Spleen (tissue), 11 donors: ENCODE data around the gene CNOT11. TPM values are rescaled to one million over a fixed set of nuclear protein-coding genes. Genes with fewer than 3 reads are reported as not detected.

ENCODE experiments used
- DNase-seq: peaks from one replicate; pipeline ENCODE4 v3.0.0-alpha.2; 2020
- H3K27ac ChIP-seq, 8 donors: fragments of 200-600 bp; sonication (generic) in 7 of 8; 1 replicate in 4 of 8; 2 replicates in 4 of 8; pipeline versions ENCODE4 v1.5.0 to v1.8.0; 2016 to 2021; ENCODE audit warnings: inconsistent platforms in 4 of 8, mild to moderate bottlenecking in 4 of 8, moderate library complexity in 1 of 8
- H3K27me3 ChIP-seq, 7 donors: fragments of 200-600 bp; sonication (generic) in 6 of 7; replicated peaks in 1 of 7; 1 replicate in 4 of 7; 2 replicates in 3 of 7; pipeline versions ENCODE4 v1.5.0 to v1.8.0; 2016 to 2021; ENCODE audit warnings: inconsistent platforms in 3 of 7, mild to moderate bottlenecking in 1 of 7
- H3K36me3 ChIP-seq, 6 donors: fragments of 200-600 bp; sonication (generic) in 5 of 6; 1 replicate in 4 of 6; 2 replicates in 2 of 6; pipeline versions ENCODE4 v1.5.0 to v1.8.0; 2016 to 2021; ENCODE audit warnings: inconsistent platforms in 2 of 6
- H3K4me1 ChIP-seq, 6 donors: fragments of 200-600 bp; sonication (generic) in 5 of 6; 1 replicate in 3 of 6; 2 replicates in 3 of 6; pipeline versions ENCODE4 v1.5.0 to v1.8.0; 2016 to 2021; ENCODE audit warnings: inconsistent platforms in 3 of 6
- H3K4me3 ChIP-seq, 8 donors: fragments of 200-600 bp; sonication (generic) in 7 of 8; 1 replicate in 4 of 8; 2 replicates in 4 of 8; pipeline versions ENCODE4 v1.5.0 to v1.8.0; 2016 to 2021; ENCODE audit warnings: inconsistent platforms in 4 of 8, mild to moderate bottlenecking in 4 of 8, moderate library complexity in 2 of 8
- H3K9me3 ChIP-seq, 8 donors: fragments of 200-600 bp; sonication (generic) in 7 of 8; 1 replicate in 4 of 8; 2 replicates in 4 of 8; pipeline versions ENCODE4 v1.5.0 to v1.8.0; 2016 to 2021; ENCODE audit warnings: inconsistent platforms in 4 of 8
- CTCF ChIP-seq, 11 experiments: fragments of 200-600 bp in 7 of 11; fragments of 450-650 bp in 4 of 11; sonication (generic) in 4 of 11; IDR thresholded peaks in 8 of 11; conservative IDR thresholded peaks in 3 of 11; 1 replicate in 7 of 11; 2 replicates in 4 of 11; pipeline versions ENCODE4 v1.4.0 to v1.8.0; 2016 to 2021; ENCODE audit warnings: antibody characterized with exemption in 11 of 11, inconsistent platforms in 4 of 11, mild to moderate bottlenecking in 1 of 11
- POLR2A ChIP-seq, 3 donors: fragments of 450-650 bp; IDR thresholded peaks; one replicate each; pipeline ENCODE4 v1.5.1; 2017; ENCODE audit warnings: antibody characterized with exemption in 3 of 3, mild to moderate bottlenecking in 1 of 3
- POLR2AphosphoS5 ChIP-seq, 3 donors: sonication (generic); formaldehyde crosslinking; IDR thresholded peaks; one replicate each; pipeline ENCODE4 v1.5.1; 2017; ENCODE audit warnings: antibody characterized with exemption in 3 of 3
- WGBS, 5 donors: extraction: QIAGEN DNeasy Blood & Tissue Kit in 3 of 5; methylation state at CpG; one replicate each; pipeline versions ENCODE4 v1.1.5 to v1.1.7; 2013 to 2018; 5-methylcytosine and 5-hydroxymethylcytosine counted together
- intact Hi-C: fragments of 100-400 bp; cut with DNase I; formaldehyde crosslinking; loops from one replicate; pipeline ENCODE4 v1.15.0; 2023; ENCODE audit warnings: low total_unique reads
- polyA plus RNA-seq, 3 donors: library from polyadenylated mRNA; stranded (reverse); fragments of 200-250 nt; gene quantifications; one replicate each; pipeline ENCODE4 v1.2.1, GENCODE V29; 2013
- total RNA-seq, 7 donors: library from RNA; depleted of rRNA in 3 of 7; stranded (reverse); fragments of >200 nt in 3 of 7; fragmentation: NEBNext Ultra II Directional in 4 of 7; extraction: Animal tissue kit (Norgen Biotek cat#: 25700) in 4 of 7; gene quantifications; one replicate each; pipeline versions ENCODE4 v1.1.0 to v1.2.1, GENCODE V29; 2016 to 2021
- donor health status: healthy with polysubstance abuse.
- donor health status: DM: no; HTN: no; CAD: no; lungs with moderate emphysema.
- donor health status: DM: no; HTN: no; CAD: no.
- donor health status: Bipolar disorder and iron deficiency.
- donor health status: healthy.
- donor health status: DM: no; HTN: no; CAD: no.
- donor health status: DM: yes; HTN: yes; CAD: no.

Gene CNOT11
- total and polyA plus RNA-seq, 10 donors, result 17.9 to 36.4 (median 33.1) TPM

DNA sequence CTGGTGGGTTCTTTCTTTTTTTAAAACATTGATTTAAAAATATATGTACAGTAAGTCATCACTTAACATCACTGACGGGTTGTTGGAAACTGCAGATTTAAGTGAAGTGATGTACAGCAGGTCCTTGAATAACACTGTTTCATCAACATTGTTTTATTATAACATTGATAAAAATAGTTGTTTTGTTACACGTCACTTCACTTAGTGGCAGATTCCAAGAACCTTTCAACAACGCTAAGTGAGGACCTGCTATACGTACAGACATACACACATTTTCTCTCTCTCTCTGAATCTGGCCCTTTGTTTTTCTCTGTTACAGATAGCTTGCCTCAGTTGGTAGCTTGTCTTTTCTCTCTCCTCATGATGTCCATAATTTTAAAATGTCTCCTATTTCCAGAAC lies 9.5 kb downstream of the CNOT11 start:
- peaks cover 0 to 100% (median 66%) of the 10 kb centered on the region in 6 donors for H3K36me3 ChIP-seq
- intact Hi-C loops, result no loop called here
- no peaks in the 10 kb centered on the region for H3K9me3 ChIP-seq
- no peaks in the 10 kb centered on the region for H3K27me3 ChIP-seq
- TF ChIP-seq POLR2AphosphoS5 (IDR thresholded peaks at IDR 0.05), result no peak
- no peak for TF ChIP-seq CTCF (IDR thresholded peaks at IDR 0.05 in 8 of 11, conservative IDR thresholded peaks at IDR 0.05 in 3 of 11)
- H3K4me3 ChIP-seq, result no peak overlapping the region
- H3K27ac ChIP-seq, result no peak overlapping the region
- DNase-seq, result no peak
- 78 to 98% (median 94%) methylated on average over 4 of the region's 4 CpGs for WGBS, 5 donors
- peaks cover 0 to 37% (median 0%) of the 10 kb centered on the region in 6 donors for H3K4me1 ChIP-seq

GRCh38 chr2:101263377-101263800 lies 10.7 kb downstream of the CNOT11 start:
- TF ChIP-seq POLR2A (IDR thresholded peaks at IDR 0.05) (no peak), CTCF (IDR thresholded peaks at IDR 0.05 in 8 of 11, conservative IDR thresholded peaks at IDR 0.05 in 3 of 11) (no peak), POLR2AphosphoS5 (IDR thresholded peaks at IDR 0.05) (no peak)
- Histone ChIP-seq H3K27me3 (no peaks in the 10 kb centered on the region), H3K27ac (no peak overlapping the region), H3K36me3 (peaks cover 0 to 100% (median 67%) of the 10 kb centered on the region in 6 donors), H3K4me1 (peaks cover 0 to 39% (median 2%) of the 10 kb centered on the region in 6 donors), H3K4me3 (no peak overlapping the region), H3K9me3 (no peaks in the 10 kb centered on the region)
- intact Hi-C loops, result no loop called here
- 79 to 100% (median 94%) methylated on average over 1 of the region's 1 CpG for WGBS, 5 donors
- DNase-seq, result no peak

DNA sequence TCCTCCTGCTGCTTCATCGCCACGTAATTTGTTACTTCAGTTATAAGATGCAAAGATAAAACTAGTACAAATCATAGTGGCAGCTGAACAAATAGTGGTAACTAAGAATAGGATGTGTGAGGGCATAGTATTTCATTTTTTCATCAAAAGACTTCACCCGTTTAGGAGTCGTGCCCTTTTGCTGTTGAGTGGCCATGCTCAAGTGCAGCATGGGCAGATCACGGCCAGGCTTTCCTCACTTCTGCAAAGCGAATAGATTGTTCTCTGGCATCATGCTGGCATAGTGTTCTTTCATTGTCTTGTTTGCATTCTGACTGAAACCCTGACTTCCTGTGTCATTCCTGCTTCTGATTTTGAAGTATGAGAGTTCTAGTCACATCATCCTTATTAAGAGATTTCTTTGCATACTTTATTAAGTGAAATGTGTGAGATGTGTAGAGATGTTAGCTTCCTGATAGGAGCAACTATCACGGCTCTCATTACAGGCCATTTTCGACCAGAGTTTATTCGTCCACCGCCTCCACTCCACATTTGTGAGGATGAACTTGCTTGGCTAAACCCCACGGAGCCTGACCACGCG lies 11.8 kb downstream of the CNOT11 start:
- Histone ChIP-seq H3K4me3 (no peak overlapping the region), H3K36me3 (peaks cover 0 to 100% (median 73%) of the 10 kb centered on the region in 6 donors), H3K4me1 (peaks cover 0 to 30% (median 2%) of the 10 kb centered on the region in 6 donors), H3K9me3 (no peaks in the 10 kb centered on the region), H3K27ac (peak overlapping the region in 1 of 8 donors; percentile 25), H3K27me3 (no peaks in the 10 kb centered on the region)
- no peak for TF ChIP-seq POLR2A (IDR thresholded peaks at IDR 0.05)
- no peak for TF ChIP-seq CTCF (IDR thresholded peaks at IDR 0.05 in 8 of 11, conservative IDR thresholded peaks at IDR 0.05 in 3 of 11)
- TF ChIP-seq POLR2AphosphoS5 (IDR thresholded peaks at IDR 0.05), result peak in 1 of 3 donors; percentile 65
- intact Hi-C loops, result no loop called here
- WGBS, 5 donors, result 85 to 93% (median 89%) methylated on average over 13 of the region's 13 CpGs
- no peak for DNase-seq

- intact Hi-C loops, result no loop called here
- Histone ChIP-seq H3K27ac (peak overlapping the region in 2 of 8 donors; percentile 9 to 29), H3K4me1 (peaks cover 0 to 15% (median 0%) of the 10 kb centered on the region in 6 donors), H3K9me3 (no peaks in the 10 kb centered on the region), H3K36me3 (peaks cover 0 to 100% (median 82%) of the 10 kb centered on the region in 6 donors), H3K4me3 (no peak overlapping the region), H3K27me3 (no peaks in the 10 kb centered on the region)
- WGBS, 5 donors, result 80 to 84% (median 81%) methylated on average over 11 of the region's 11 CpGs
- TF ChIP-seq CTCF (IDR thresholded peaks at IDR 0.05 in 8 of 11, conservative IDR thresholded peaks at IDR 0.05 in 3 of 11) (no peak), POLR2A (IDR thresholded peaks at IDR 0.05) (no peak), POLR2AphosphoS5 (IDR thresholded peaks at IDR 0.05) (no peak)
- no peak for DNase-seq
These were observed 13.3 kb downstream of the CNOT11 start for GRCh38 chr2:101265893-101266499.
